Stimulated activated CD4-positive, alpha-beta T cell treated with anti-CD3 and anti-CD28 coated beads, Interleukin-2, amount 100 ng/mL, for 4 hours (primary cell): ENCODE measurements around the gene GLIPR2.
"Not testable (repeated sequence)": the region's sequence is repeated elsewhere in the genome, so short reads cannot be mapped to it uniquely, and the experiment has no call there.

Source experiments
- DNase-seq: peaks from one replicate; pipeline ENCODE4 v3.0.0-alpha.2; 2020; ENCODE audit warnings: low read depth

GLIPR2 gene

GRCh38 chr9:36144309-36145232 is 8.0 kb downstream of the GLIPR2 start:
- DNase-seq, result no peak

GRCh38 chr9:36145970-36146369 is 9.4 kb downstream of the GLIPR2 start:
- no peak for DNase-seq

- no peak for DNase-seq
Observed at GRCh38 chr9:36146651-36147050, 10.1 kb downstream of the GLIPR2 start.

- DNase-seq, result no peak
Observed at GRCh38 chr9:36147441-36148175, 11.1 kb downstream of the GLIPR2 start.

- DNase-seq, result no peak
Observed at GRCh38 chr9:36148311-36149051, 11.9 kb downstream of the GLIPR2 start.

- no peak for DNase-seq
Observed at GRCh38 chr9:36149197-36149596, 12.7 kb downstream of the GLIPR2 start.

- no peak for DNase-seq
Observed at GRCh38 chr9:36150574-36151315, 14.2 kb downstream of the GLIPR2 start.

GRCh38 chr9:36151316-36152210 is 15.0 kb downstream of the GLIPR2 start:
- DNase-seq, result peak; percentile 85

GRCh38 chr9:36152741-36153438 is 16.4 kb downstream of the GLIPR2 start:
- no peak for DNase-seq

- DNase-seq, result no peak
Observed at GRCh38 chr9:36153746-36154145, 17.2 kb downstream of the GLIPR2 start.

- no peak for DNase-seq
Observed at GRCh38 chr9:36154331-36154952, 17.9 kb downstream of the GLIPR2 start.

- no peak for DNase-seq
Observed at GRCh38 chr9:36156116-36156515, 19.6 kb downstream of the GLIPR2 start.

GRCh38 chr9:36158122-36158521 is 21.6 kb downstream of the GLIPR2 start:
- no peak for DNase-seq

- no peak for DNase-seq
Observed at GRCh38 chr9:36158917-36159316, 22.4 kb downstream of the GLIPR2 start.

- not testable (repeated sequence) for DNase-seq
Observed at GRCh38 chr9:36159509-36159908, 23.0 kb downstream of the GLIPR2 start.

- DNase-seq, result not testable (repeated sequence)
Observed at GRCh38 chr9:36160126-36160525, 23.6 kb downstream of the GLIPR2 start.

- no peak for DNase-seq
Observed at GRCh38 chr9:36161187-36161586, 24.7 kb downstream of the GLIPR2 start.

GRCh38 chr9:36162211-36162738 is 25.7 kb downstream of the GLIPR2 start:
- no peak for DNase-seq

- DNase-seq, result no peak
Observed at GRCh38 chr9:36163049-36163785, 26.7 kb downstream of the GLIPR2 start.
